Cardiac septum (tissue), 1 donor: ENCODE data around the gene LTBR. TPM values are rescaled to one million over a fixed set of nuclear protein-coding genes. Genes with fewer than 3 reads are reported as not detected.
"Not testable (repeated sequence)": the region's sequence is repeated elsewhere in the genome, so short reads cannot be mapped to it uniquely, and the experiment has no call there.

Source experiments
- DNase-seq: peaks from one replicate; pipeline ENCODE4 v3.0.0-alpha.2; 2020; ENCODE audit warnings: low spot score
- intact Hi-C: fragments of 100-400 bp; cut with DNase I; formaldehyde crosslinking; loops from one replicate; pipeline ENCODE4 v1.14.0; 2022
- long read RNA-seq: library from polyadenylated mRNA; unstranded; transcript quantifications from one replicate; pipeline ENCODE4 v2.0.0, GENCODE V29; 2021
- total RNA-seq: library from RNA; stranded (reverse); fragmentation: NEBNext Ultra II Directional; extraction: Animal tissue kit (Norgen Biotek cat#: 25700); gene quantifications from one replicate; pipeline ENCODE4 v1.2.1, GENCODE V29; 2021
- donor health status: DM: no; HTN: no; CAD: no.

The LTBR gene
- total RNA-seq = 29.4 TPM
- long read RNA-seq, transcript LTBR-201 (10 exons, 2,260 nt) = major isoform, 28 of 50 reads
- long read RNA-seq, partial matches to known transcripts = 13 of 50 reads
- long read RNA-seq, other reads (novel, unspliced or antisense) = 7 of 50 reads

DNA sequence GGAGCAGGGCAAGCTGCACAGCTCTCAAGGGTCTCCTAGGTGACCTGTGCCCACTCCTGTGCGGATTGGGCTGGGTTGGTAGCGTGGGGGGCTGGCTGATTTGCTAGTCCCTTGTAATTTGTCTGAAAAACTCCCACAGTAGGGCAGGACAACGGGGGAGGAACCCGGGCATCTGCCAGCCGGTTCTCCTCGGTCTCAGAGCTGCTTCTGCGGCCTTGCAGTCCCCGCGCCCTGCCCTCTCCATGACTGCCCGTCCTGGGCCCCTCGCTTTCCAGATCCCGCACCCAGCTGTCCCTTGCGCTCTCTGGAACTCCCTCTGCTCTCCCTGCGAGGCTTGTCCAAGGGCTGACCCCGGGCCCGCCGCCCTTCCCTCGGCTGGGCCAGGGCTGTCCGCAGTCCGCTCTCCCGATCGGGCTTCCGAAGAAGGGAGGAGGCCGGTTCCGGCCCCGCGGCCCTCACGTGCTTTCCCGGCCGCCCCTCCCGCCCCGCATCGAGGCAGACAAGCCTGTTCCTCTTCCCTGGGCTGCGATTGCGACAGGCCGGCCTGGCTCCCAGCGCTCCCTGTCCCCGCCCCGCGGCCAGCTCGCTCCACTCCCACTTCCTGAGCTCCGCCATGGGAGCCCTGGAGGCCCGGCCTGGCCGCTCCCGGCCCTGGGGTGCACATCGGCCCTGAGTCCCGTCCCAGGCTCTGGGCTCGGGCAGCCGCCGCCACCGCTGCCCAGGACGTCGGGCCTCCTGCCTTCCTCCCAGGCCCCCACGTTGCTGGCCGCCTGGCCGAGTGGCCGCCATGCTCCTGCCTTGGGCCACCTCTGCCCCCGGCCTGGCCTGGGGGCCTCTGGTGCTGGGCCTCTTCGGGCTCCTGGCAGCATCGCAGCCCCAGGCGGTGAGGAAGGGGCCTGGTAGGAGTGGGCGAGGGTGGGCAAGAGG lies at the start of gene LTBR:
Gene LTBR, plus strand, starts transcription at position 591 of the 927 bp plus-strand sequence. Its CDS starts 197 bp downstream, at position 788.
- peak; percentile 99 for DNase-seq
- intact Hi-C loops = loop anchor here (1.0 kb wide), 1 partner anchor 46 kb away; no protein-coding TSS in a partner anchor

DNA sequence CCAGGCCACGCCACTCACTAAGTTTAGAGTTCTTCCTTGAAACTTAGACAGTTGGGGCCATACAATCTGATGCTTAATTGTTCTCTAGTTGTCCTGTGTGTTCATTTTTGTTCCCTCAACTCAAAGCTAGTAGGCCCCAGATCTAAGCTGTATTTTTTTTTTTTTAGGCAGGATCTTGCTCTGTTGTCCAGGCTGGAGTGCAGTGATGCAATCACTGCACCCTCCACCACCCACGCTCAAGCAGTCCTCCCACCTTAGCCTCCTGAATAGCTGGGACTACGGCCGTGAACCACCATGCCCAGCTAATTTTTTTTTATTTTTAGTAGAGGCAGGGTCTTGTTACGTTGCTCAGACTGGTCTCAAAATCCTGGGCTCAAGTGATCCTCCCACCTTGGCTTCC lies 49.6 kb upstream of the LTBR start:
- DNase-seq = no peak
- intact Hi-C loops = no loop called here

DNA sequence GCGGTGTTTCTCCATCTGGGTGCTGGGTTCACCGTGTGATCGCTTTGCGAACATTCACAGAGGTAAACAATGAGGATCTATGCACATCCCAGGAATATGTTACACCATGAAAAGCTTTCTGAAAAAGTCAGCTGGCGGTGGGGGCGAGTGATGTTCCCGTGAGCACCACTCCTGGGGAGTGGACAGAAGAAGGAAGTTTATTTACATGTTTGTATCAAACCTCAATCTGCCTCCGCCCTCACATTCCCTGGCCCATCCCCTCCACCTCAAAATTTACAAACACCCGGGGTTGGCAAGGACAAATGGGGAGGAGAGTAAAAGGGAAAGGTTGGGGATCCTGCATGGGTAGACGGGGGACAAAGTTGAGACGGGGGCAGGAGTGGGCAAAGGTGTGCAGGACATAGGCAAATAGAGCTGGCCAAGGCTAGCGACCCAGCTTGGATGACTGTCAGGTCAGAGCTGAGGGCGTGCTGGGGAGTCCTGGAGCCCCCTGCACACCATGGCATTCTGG lies 49.0 kb upstream of the LTBR start:
- DNase-seq = no peak
- intact Hi-C loops = loop anchor here (5.0 kb wide), 3 partner anchors 117 to 217 kb away; partner anchors contain the start of genes GAPDH and TAPBPL

DNA sequence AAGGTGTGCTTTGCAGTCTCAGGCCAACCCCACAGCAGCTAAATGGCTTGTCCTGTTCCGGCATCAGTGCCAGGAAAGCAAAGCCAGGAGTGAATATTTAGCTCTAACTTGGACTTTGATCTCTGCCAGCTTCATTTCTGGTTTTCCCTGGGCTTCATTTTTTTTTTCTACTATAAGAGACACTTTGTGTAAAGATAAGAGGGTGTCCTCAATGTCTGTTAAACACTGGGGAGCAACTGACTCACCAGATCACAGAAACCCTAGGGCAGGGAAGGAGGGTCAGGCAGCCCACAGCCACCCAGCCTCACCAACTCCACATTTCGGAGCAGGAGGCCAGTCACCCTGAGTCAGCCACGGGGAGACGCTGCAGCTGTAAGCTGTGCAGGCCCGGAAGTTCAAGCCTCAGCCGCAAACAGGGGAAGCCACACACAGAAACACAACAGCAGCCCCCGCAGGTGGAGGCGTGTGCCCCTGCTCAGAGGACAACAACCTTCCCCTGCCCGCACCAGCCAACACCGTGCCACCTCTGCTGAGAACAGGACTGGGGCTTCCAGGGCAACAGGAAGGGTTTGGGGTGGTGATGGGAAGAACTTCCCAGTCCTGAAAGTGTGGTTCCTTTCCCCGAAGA lies 48.4 kb upstream of the LTBR start:
- DNase-seq = peak; percentile 94
- intact Hi-C loops = loop anchor here (5.0 kb wide), 3 partner anchors 117 to 217 kb away; partner anchors contain the start of genes GAPDH and TAPBPL

DNA sequence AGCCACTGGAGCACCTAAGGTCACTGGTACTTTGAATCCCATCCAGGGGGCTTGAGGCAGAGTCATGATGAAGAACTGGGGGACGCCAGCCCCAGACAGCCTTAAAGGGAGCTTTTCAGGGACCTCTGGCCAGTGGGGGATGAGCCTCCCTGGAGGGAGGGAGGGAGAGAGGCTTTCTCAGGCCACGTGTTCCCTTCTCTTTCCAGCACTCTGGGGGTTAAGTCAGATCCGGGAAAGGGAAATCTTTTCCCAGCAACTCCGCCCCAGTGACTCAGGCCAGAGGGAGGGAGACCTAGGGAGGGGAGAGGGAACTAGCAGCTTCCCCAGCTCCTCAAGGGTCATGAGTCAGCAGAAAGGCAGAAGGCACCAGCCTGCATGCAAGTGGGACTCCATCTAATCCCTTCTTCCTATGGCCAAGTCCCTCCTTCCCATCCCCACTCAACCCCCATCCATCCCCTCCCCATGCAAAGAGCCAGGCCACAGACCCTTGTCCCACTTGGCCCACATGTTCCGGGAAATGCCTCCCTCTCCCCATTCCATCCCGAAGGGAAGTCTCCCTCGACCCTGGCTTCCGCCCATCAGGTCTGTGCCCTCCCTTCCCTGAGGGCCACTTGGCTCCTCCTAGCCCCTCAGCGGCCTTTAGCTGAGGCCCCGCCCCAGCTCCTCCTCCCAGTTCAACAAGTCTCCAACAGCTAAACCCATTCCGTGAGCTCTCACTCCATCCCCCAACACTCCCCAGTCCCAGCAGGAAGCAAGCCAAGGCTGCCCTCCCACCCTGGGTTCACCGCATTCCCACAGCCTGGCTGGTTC lies 47.7 kb upstream of the LTBR start:
- peak; percentile 96 for DNase-seq
- intact Hi-C loops = loop anchor here (5.0 kb wide), 3 partner anchors 116 to 216 kb away; partner anchors contain the start of genes GAPDH and TAPBPL

DNA sequence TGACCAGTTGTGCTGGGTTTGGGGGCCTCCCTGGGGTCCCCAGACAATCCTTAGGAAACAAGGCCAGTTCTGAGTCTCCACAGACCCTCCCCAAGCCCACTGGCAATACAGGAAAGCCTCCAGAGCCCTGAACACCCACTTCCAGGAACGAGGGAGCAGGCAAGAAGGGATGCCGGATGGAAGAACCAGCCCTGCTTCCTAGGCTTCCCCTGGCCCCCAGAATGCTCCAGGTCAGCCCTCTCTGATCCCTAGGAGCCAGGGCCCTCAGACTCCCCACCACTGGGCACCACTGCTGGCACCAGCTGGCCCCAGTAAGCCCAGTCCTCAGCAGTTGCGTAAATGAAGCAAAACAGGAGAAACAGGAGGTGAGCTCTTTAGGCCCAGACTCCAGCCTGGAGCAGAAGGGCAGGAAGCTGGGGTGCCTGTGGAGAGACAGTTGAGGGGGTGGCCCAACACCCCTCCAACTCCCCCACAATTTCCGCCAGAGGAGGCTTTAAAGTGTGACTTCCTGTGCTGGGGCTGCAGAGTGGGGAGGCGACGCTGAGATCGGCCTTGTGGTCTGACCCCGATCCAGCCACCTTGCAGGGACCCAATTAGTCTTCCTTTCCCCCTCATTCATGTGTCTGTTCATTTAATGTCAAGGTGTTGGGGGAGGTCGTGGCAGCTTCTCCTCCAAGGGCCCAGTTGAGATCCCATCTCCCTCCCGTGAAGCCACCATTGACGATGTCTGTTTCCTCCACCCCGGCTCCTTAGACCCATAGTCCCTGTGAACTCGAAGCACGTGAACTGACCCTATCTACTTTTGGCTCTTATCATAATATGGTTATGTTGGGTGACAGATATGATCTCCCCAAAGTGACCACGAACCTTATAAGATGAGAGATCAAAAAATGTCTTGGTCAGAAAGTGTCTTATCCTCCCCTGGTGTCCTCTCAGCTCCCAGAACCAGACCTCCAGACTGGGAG lies 46.8 kb upstream of the LTBR start:
- intact Hi-C loops = loop anchor here (5.0 kb wide), 3 partner anchors 115 to 215 kb away; partner anchors contain the start of genes GAPDH and TAPBPL
- no peak for DNase-seq

DNA sequence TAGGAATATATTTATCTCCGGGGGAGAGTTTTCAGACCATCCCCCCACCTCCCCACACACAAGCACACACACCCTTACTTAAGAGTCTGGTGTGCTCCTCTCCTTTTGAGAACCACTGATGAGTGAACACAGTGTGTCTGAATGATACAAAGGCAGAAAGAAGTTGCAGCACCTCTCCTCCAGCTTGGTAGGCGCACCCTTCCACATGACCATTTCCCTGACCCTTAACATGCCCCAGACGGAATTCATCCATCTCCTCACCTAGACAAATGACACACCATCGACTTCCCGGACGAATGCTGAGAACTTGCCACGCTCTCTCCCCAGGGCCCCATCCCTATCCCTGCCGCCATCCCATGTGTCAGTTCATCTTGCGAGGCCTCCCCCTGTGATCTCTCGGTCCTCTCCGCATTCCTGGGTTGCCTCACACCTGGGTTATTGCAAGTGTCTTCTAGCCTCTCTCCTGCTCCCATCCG lies 46.0 kb upstream of the LTBR start:
- intact Hi-C loops = loop anchor here (1.0 to 5.0 kb wide), 4 partner anchors 46 to 214 kb away; partner anchors contain the start of genes GAPDH, LTBR and TAPBPL
- no peak for DNase-seq

DNA sequence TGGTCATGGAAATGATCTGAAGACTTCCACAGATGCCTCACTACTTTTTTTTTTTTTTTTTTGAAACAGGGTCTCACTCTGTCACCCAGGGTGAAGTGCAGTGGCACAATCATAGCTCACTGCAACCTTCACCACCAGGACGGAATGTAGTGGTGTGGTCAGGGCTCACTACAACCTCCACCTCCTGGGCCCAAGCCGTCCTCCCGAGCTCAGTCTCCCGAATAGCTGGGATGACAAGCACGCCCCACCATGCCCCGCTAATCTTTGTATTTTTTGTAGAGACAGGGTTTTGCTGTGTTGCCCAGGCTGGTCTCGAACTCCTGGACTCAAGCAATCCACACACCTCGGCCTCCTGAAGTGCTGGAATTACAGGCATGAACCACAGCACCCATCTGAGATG lies 45.4 kb upstream of the LTBR start:
- intact Hi-C loops = loop anchor here (1.0 to 5.0 kb wide), 4 partner anchors 46 to 214 kb away; partner anchors contain the start of genes GAPDH, LTBR and TAPBPL
- DNase-seq = not testable (repeated sequence)

DNA sequence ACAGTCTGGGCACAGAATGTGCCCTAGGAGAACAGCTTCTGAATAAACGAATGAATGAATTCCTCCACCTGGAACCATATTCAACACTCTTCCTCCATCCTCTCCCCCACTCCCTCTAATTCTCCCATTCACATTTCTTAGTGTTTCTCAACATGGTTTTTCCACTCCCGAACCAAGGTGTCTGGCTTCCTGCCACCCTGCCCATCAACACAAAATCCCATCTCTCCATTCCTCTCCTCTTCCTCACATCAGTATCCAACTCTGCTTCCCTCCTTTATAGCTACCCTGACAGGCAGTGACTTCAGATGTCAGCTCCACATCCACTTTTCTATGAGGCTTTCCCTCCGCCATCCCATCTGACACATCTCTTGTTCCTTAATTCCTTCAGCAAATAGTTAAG lies 45.0 kb upstream of the LTBR start:
- no peak for DNase-seq
- intact Hi-C loops = loop anchor here (1.0 to 5.0 kb wide), 4 partner anchors 45 to 213 kb away; partner anchors contain the start of genes GAPDH, LTBR and TAPBPL

DNA sequence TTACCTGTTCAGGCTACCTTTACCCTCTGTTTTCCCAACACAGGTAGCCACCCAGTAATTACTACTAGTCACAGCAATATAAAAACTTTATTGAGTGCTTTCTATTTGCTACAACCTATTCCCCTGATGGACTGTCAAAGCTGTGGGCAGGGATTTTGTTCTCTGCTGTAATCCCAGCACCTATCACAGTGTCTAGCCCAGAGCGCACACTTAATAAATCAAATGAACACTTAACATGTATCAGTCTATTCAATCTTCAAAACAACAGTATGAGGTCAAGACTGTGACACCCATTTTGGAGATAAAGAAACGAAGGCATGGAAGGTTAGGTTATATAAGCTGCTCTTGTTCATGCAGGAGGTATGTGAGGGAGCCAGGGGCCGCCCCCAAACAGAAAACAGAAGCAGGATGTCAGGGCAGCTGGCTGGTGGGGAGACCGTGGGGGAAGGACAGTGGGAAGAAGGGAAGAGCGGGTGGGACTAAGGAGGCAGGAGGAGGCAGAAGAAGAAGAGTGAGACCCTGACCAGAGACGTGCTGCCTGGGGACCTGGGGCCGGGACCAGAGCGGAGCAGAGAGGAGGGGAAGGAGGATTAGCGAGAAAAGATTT lies 43.8 kb upstream of the LTBR start:
- intact Hi-C loops = no loop called here
- DNase-seq = no peak

DNA sequence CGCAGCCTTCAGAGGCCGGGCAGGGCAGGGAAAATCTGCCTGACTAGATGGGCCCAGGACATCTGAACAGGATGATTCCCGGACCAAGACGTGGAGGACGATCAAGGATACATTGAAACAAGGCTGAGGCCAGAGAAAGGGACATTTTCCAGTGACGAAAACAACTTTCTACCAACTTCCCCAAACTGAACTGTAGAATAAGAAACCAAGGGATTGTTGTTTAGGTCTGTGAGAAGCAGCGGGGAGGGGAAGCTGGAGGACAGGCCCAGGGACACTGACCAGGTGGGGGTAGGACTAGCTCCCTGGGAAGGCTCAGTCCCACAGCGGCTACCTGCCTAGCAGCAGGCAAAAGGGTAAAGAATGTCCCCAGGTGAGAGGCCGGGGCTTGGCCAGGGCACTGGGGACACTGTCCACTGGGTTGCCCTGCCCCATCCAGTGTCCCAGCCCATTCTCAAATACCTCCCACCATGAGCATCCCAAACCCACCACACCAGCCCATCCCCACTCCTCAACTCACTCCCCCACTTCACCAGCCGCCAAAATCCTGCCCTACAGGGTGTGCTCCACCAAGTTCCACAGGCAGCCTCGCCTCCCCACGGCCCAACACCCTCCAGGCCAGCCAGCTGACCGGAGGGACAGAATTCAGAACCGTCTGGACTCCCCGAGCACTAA lies 43.1 kb upstream of the LTBR start:
- no peak for DNase-seq
- intact Hi-C loops = no loop called here

DNA sequence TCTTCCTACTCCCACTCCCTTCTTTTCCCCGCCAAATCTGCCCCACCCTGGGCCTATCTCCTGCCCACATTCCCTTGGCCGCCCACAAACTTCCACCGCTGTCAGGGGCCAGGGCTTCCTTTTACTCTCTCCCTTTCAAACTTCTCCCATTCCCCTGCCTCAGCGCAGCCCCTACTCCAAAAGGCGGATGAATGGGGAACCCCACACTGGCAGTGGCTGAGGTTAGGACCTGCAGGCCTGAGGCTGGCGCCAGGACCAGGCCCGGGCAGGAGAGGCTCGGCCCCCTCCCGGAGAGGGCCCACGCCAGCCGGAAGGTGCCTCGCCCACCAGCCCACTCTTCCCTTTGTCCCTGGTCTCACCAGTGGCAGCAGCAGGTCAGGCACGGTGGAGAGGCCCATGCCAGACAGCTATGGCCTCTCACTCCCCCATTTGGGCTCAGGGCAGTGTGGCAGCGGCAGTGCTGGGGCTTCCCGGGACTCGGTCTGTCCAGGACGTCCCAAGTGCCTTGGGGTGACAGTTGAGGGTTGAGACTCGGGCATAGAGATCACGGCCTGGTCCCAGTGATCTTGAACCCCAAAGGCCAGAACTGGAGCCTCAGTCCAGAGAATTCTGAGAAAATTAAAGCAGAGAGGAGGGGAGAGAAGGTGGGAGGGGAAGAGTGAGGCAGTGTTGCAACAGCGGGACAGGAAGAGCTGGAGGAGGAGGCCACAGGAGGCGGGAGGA lies 42.4 kb upstream of the LTBR start, which contains the start of gene TNFRSF1A:
Gene TNFRSF1A, minus strand, starts transcription at position 660 of the 723 bp plus-strand sequence. Its CDS starts 262 bp downstream, at position 398.
- intact Hi-C loops = no loop called here
- DNase-seq = peak; percentile 92

DNA sequence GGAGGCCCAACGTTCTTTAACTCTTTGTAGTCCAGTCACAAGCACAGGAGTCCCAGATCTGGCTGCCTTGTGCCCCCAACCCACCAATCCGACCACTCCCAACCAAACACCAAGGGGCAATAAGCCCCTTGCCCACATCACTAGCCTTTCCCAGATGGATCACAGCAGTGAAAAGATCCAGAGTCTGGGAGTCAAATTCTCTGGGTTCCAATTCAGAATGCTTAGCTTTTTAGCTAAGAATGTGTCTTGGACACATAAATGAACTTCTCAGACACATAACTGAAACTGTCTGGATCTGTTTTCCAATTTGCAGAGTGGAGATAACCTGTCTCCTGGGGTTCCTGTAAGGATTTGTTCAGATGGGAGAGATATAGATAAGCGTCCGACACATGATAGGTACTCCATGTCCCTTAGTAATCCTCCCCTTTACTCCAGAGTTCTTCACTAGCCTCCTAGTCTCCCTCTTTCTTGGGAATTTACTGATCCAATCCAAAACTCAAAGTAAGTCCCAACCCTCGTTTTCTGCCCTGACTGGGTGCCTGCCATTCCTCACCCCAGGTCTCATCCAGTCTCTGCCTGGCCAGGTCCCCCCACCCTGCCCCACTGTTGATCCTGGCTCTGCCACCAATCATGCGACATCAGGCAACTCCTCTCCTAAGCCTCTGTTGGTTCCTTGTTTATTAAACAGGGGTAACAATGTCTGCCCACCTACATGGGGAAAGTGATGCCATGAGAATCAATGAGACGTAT lies 41.6 kb upstream of the LTBR start:
- intact Hi-C loops = no loop called here
- no peak for DNase-seq

DNA sequence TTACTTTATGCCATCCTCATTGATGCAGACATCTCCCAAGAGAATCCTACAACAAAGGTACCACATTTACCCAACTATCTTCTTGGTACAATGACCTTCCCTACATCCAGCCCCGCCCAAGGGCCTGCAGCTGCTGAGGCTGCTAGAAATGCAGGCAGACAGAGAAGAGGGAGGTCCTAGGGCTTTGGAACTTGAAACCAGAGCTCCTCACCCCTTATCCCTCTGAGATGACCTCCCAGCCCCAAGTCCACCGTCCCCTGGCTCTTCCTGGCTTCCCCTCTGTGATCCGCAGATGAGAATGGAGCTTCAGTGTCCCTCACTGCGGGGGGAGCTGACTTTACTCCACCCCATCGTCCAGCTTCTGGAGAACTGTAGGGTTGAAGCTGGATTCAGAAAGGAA lies 40.4 kb upstream of the LTBR start:
- intact Hi-C loops = no loop called here
- no peak for DNase-seq

DNA sequence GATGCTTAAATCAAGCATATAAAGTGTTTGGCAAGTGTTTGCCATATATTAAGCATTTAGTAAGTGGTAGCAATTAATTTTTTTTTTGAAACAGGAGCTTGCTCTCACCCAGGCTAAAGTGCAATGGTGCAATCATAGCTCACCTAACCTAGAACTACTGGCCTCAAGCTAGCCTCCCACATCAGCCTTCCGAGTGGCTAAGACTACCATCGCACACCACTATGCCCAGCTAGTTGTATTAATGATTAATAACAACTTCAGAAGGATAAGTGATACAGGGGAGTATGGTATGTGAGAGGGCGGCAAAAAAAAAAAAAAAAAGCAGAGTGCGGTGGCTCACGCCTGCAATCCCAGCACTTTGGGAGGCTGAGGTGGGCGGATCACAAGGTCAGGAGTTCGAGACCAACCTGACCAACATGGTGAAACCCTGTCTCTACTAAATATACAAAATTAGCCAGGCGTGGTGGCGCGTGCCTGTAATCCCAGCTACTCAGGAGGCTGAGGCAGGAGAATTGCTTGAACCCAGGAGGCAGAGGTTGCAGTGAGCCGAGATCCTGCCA lies 39.8 kb upstream of the LTBR start:
- DNase-seq, intact Hi-C loops: not testable (repeated sequence)
